ENCODE results near the gene PIGU.

GRCh38 chr20:34541917-34542316, 135.0 kb downstream of the PIGU start:
- TF ChIP-seq CTCF (IDR thresholded peaks at IDR 0.05; ENCODE audit: low read depth, low read length, missing input control): no peak
- no peak for TF ChIP-seq NR2F2 (IDR thresholded peaks at IDR 0.05)
- no peak for TF ChIP-seq EGR1 (IDR thresholded peaks at IDR 0.05; ENCODE audit: low read depth in 2 of 2)
- TF ChIP-seq YY1 (IDR thresholded peaks at IDR 0.05): no peak
- no peak for TF ChIP-seq ATF3 (IDR thresholded peaks at IDR 0.05)
